Loucy (cell line): ENCODE measurements around the gene C2orf68.

Experiments
- H2AFZ ChIP-seq: fragments of 200-600 bp; sonication (generic); 2 replicates; pipeline ENCODE4 v1.6.0; 2016; ENCODE audit warnings: antibody characterized with exemption, mild to moderate bottlenecking, low read length, moderate library complexity
- H3F3A ChIP-seq: fragments of 200-600 bp; 2 replicates; pipeline ENCODE4 v1.6.0; 2016; ENCODE audit warnings: antibody characterized with exemption, low read depth, mild to moderate bottlenecking
- H3K27me3 ChIP-seq: fragments of 200-600 bp; sonication (generic); 2 replicates; pipeline ENCODE4 v1.6.1; 2014; ENCODE audit warnings: low read length, mild to moderate bottlenecking; ENCODE audit not compliant: insufficient read depth, poor library complexity, severe bottlenecking
- H3K36me3 ChIP-seq: fragments of 200-600 bp; sonication (generic); 2 replicates; pipeline ENCODE4 v1.6.1; 2016; ENCODE audit warnings: low read length; ENCODE audit not compliant: insufficient read depth
- H3K4me1 ChIP-seq: fragments of 200-600 bp; sonication (generic); 2 replicates; pipeline ENCODE4 v1.5.1; 2014; ENCODE audit warnings: low read length, mild to moderate bottlenecking; ENCODE audit not compliant: insufficient read depth, poor library complexity, severe bottlenecking
- H3K4me2 ChIP-seq: fragments of 200-600 bp; sonication (generic); 2 replicates; pipeline ENCODE4 v1.6.0; 2014; ENCODE audit warnings: antibody characterized with exemption, low read length, low read depth, mild to moderate bottlenecking; ENCODE audit not compliant: poor library complexity, severe bottlenecking
- H3K4me3 ChIP-seq: fragments of 200-600 bp; sonication (generic); 2 replicates; pipeline ENCODE4 v1.5.1; 2014; ENCODE audit warnings: low read length, mild to moderate bottlenecking, mixed read lengths; ENCODE audit not compliant: poor library complexity, severe bottlenecking
- H3K79me2 ChIP-seq: fragments of 200-600 bp; sonication (generic); 2 replicates; pipeline ENCODE4 v1.6.1; 2014; ENCODE audit warnings: low read length; ENCODE audit not compliant: insufficient read depth
- H3K9ac ChIP-seq: fragments of 200-600 bp; sonication (generic); 2 replicates; pipeline ENCODE4 v1.6.0; 2014; ENCODE audit warnings: mild to moderate bottlenecking, low read depth, low read length, moderate library complexity; ENCODE audit not compliant: poor library complexity, severe bottlenecking
- H3K9me2 ChIP-seq: fragments of 200-600 bp; sonication (generic); replicated peaks from 2 replicates; pipeline ENCODE4 v1.6.1; 2016; ENCODE audit warnings: low read depth, low read length, mixed read lengths
- H3K9me3 ChIP-seq: fragments of 200-600 bp; sonication (generic); 2 replicates; pipeline ENCODE4 v1.6.1; 2014; ENCODE audit warnings: mild to moderate bottlenecking, antibody characterized with exemption, low read length, low read depth; ENCODE audit not compliant: insufficient read depth
- H4K20me1 ChIP-seq: fragments of 200-600 bp; sonication (generic); 2 replicates; pipeline ENCODE4 v1.6.0; 2014; ENCODE audit warnings: antibody characterized with exemption, low read length, mild to moderate bottlenecking; ENCODE audit not compliant: insufficient read depth, poor library complexity, severe bottlenecking
- CTCF ChIP-seq: fragments of 200-600 bp; sonication (generic); conservative IDR thresholded peaks from 2 replicates; pipeline ENCODE4 v1.5.1; 2014; ENCODE audit warnings: mild to moderate bottlenecking, antibody characterized with exemption, low read length
- EZH2phosphoT487 ChIP-seq: fragments of 200-600 bp; IDR thresholded peaks from 2 replicates; pipeline ENCODE4 v1.6.1; 2018; ENCODE audit warnings: antibody characterized with exemption, mild to moderate bottlenecking, moderate library complexity, borderline replicate concordance

Gene C2orf68

GRCh38 chr2:85602476-85603234 lies 9.2 kb downstream of the C2orf68 start, which contains the start of gene TMEM150A:
TMEM150A (minus strand) TSS chr2:85602698; CDS start chr2:85601948, 750 bp downstream.
- TF ChIP-seq CTCF, result peak; percentile 30
- no peak for TF ChIP-seq EZH2phosphoT487
- H3K4me3 ChIP-seq, result peak within 1 kb of the TSS; percentile 77

GRCh38 chr2:85601771-85602475 lies 9.9 kb downstream of the C2orf68 start:
- Histone ChIP-seq H3K36me3 (no peaks in the 10 kb centered on the region; the same call in 1 of the 2 replicates), H3K4me3 (peak overlapping the region; percentile 77), H2AFZ (no peak overlapping the region; the same call in 1 of the 2 replicates), H3K27me3 (no peaks in the 10 kb centered on the region), H3F3A (peaks cover 4% of the 10 kb centered on the region; the same call in 1 of the 2 replicates), H4K20me1 (peaks cover 10% of the 10 kb centered on the region), H3K9me2 (no peaks in the 10 kb centered on the region), H3K4me1 (peaks cover 16% of the 10 kb centered on the region), H3K79me2 (peaks cover 15% of the 10 kb centered on the region), H3K9ac (peak overlapping the region; percentile 39), H3K4me2 (peak overlapping the region; percentile 96), H3K9me3 (no peaks in the 10 kb centered on the region)
- TF ChIP-seq CTCF (no peak), EZH2phosphoT487 (no peak)

More at GRCh38 chr2:85602476-85603234, 9.2 kb downstream of the C2orf68 start, which contains the start of gene TMEM150A:
- Histone ChIP-seq H3K9me3 (no peaks in the 10 kb centered on the region), H4K20me1 (peaks cover 3% of the 10 kb centered on the region), H2AFZ (peak within 1 kb of the TSS; percentile 49), H3K9ac (peak within 1 kb of the TSS; percentile 57), H3F3A (peaks cover 4% of the 10 kb centered on the region; the same call in 1 of the 2 replicates), H3K4me1 (peaks cover 8% of the 10 kb centered on the region), H3K4me2 (peak within 1 kb of the TSS; percentile 96), H3K79me2 (peaks cover 8% of the 10 kb centered on the region; the same call in 1 of the 2 replicates), H3K36me3 (no peaks in the 10 kb centered on the region; the same call in 1 of the 2 replicates), H3K27me3 (no peaks in the 10 kb centered on the region), H3K9me2 (no peaks in the 10 kb centered on the region)

- TF ChIP-seq CTCF (no peak), EZH2phosphoT487 (no peak)
- H3K4me1 ChIP-seq, result peaks cover 23% of the 10 kb centered on the region
- H3F3A ChIP-seq, result peaks cover under 1% of the 10 kb centered on the region; the same call in 1 of the 2 replicates
- no peak overlapping the region for H3K4me2 ChIP-seq
- H2AFZ ChIP-seq, result no peak overlapping the region
- no peaks in the 10 kb centered on the region for H3K9me3 ChIP-seq
- no peak overlapping the region for H3K9ac ChIP-seq
- H3K9me2 ChIP-seq, result no peaks in the 10 kb centered on the region
- H4K20me1 ChIP-seq, result peaks cover 17% of the 10 kb centered on the region
- H3K36me3 ChIP-seq, result no peaks in the 10 kb centered on the region; the same call in 1 of the 2 replicates
- H3K4me3 ChIP-seq, result no peak overlapping the region
- peaks cover 23% of the 10 kb centered on the region for H3K79me2 ChIP-seq
- H3K27me3 ChIP-seq, result no peaks in the 10 kb centered on the region
Observed at GRCh38 chr2:85600951-85601770, 10.7 kb downstream of the C2orf68 start.
